HepG2 (cell line): ENCODE measurements around the gene LRRC19. TPM values are rescaled to one million over a fixed set of nuclear protein-coding genes. Genes with fewer than 3 reads are reported as not detected.

ENCODE experiments used
- TBL1XR1 ChIP-seq: fragments of 150-350 bp; IDR thresholded peaks from 2 replicates; pipeline ENCODE4 v1.6.1; 2014; ENCODE audit warnings: borderline replicate concordance, low read length; ENCODE audit not compliant: partially characterized antibody
- ZEB1 ChIP-seq: IDR thresholded peaks from 2 replicates; pipeline ENCODE4 v1.6.1; 2012; ENCODE audit warnings: mild to moderate bottlenecking, low read depth, inconsistent platforms; ENCODE audit not compliant: insufficient replicate concordance
- ZNF557 ChIP-seq: sonication (generic); formaldehyde crosslinking; IDR thresholded peaks from 2 replicates; pipeline ENCODE4 v1.4.0; 2020; ENCODE audit warnings: missing genetic modification reagents
- ZNF878 ChIP-seq: sonication (generic); formaldehyde crosslinking; IDR thresholded peaks from 2 replicates; pipeline ENCODE4 v1.8.1; 2023; ENCODE audit warnings: mild to moderate bottlenecking, missing genetic modification reagents, moderate library complexity
- ZSCAN12 ChIP-seq: sonication (generic); formaldehyde crosslinking; IDR thresholded peaks from 2 replicates; pipeline ENCODE4 v1.9.0; 2021; ENCODE audit warnings: mild to moderate bottlenecking, missing genetic modification reagents
- polyA plus RNA-seq, 8 experiments: library from polyadenylated mRNA; depleted of rRNA in 3 of 8; stranded (reverse) in 7 of 8; unstranded in 1 of 8; fragments of >200 nt; fragmentation: Illumina TruSeq in 4 of 8; extraction: Trizol in 4 of 8; gene quantifications; 2 replicates each; pipeline versions ENCODE4 v1.2.1 to v1.2.3, GENCODE V29; 2011 to 2016; ENCODE audit warnings: low read depth in 4 of 8, missing spikeins in 1 of 8, mixed read lengths in 1 of 8; ENCODE audit not compliant: insufficient read depth in 1 of 8
- total RNA-seq, 5 experiments: library from RNA; depleted of rRNA; stranded (reverse); fragments of >200 nt; fragmentation: Illumina TruSeq; extraction: Trizol; gene quantifications; 2 replicates each; pipeline ENCODE4 v1.2.3, GENCODE V29; 2016; ENCODE audit warnings: low read depth in 1 of 5
- TF ChIP-seq, protein P1 (sequence below): sonication (generic); formaldehyde crosslinking; IDR thresholded peaks from 2 replicates; pipeline ENCODE4 v1.5.0; 2020; ENCODE audit warnings: mild to moderate bottlenecking, missing genetic modification reagents, moderate library complexity
- TF ChIP-seq, protein P2 (sequence below): sonication (generic); formaldehyde crosslinking; IDR thresholded peaks from 2 replicates; pipeline ENCODE4 v1.9.0; 2021; ENCODE audit warnings: mild to moderate bottlenecking, missing genetic modification reagents
- TF ChIP-seq, protein P3 (sequence below): sonication (generic); formaldehyde crosslinking; IDR thresholded peaks from 2 replicates; pipeline ENCODE4 v1.4.0; 2020; ENCODE audit warnings: missing genetic modification reagents
- TF ChIP-seq, protein P4 (sequence below), 2 experiments: IDR thresholded peaks; 2 replicates each; pipeline ENCODE4 v1.6.1; 2011 to 2012; ENCODE audit warnings: low read length in 2 of 2, borderline replicate concordance in 1 of 2, low read depth in 1 of 2, mild to moderate bottlenecking in 1 of 2, moderate library complexity in 1 of 2

Gene LRRC19
- total and polyA plus RNA-seq, 2 of the 13 experiments (the other 11 are each of a cell fraction or from before 2014, with no cell fraction given) = not detected

DNA sequence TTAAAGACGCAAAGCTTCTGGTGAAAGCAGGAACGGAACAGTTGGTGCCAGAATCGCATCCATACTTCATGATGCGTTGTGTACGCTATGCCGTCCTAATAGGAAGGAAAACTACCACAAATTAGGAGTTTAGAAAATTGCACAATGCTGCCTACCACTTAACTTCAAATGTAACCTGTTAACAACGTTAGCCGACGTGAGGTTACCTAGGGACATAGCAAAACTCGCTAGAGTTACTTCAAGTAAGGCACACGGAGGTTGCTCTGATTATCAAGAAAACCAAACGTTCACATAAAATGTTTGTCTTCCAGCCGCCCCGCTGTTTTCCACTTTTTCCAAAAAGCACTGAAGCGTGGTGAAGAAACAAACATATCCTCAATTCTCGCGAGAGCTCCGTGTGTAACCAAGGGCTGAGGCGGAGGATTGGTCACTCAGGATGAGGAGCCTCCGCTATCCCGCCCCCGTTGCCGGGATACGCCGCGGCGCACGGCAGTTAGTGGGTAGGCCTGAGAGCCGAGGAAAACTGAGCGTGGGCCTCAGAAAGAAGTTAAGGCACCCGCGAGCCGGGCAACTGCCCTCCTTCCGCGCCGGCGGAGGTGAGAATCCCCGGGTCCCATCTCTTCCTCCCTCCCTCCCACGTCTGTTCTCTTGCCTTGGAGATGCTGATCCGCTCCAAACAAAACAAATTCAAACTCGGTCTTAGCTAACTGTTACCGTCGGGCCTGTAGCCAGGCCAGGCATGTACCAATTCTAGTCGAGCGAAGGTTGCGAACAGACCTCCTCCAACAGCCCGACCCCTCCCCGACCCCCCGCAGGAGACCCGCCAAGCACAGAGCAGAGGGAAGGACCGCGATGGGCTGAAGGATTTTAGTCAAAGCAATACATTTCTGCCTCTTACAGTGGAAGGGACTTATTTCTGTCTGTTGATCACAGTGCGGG is 49.3 kb downstream of the LRRC19 start, which contains the start of gene IFT74 (continued):
- TF ChIP-seq, protein P1, sequence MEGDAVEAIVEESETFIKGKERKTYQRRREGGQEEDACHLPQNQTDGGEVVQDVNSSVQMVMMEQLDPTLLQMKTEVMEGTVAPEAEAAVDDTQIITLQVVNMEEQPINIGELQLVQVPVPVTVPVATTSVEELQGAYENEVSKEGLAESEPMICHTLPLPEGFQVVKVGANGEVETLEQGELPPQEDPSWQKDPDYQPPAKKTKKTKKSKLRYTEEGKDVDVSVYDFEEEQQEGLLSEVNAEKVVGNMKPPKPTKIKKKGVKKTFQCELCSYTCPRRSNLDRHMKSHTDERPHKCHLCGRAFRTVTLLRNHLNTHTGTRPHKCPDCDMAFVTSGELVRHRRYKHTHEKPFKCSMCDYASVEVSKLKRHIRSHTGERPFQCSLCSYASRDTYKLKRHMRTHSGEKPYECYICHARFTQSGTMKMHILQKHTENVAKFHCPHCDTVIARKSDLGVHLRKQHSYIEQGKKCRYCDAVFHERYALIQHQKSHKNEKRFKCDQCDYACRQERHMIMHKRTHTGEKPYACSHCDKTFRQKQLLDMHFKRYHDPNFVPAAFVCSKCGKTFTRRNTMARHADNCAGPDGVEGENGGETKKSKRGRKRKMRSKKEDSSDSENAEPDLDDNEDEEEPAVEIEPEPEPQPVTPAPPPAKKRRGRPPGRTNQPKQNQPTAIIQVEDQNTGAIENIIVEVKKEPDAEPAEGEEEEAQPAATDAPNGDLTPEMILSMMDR (CRISPR knock-in tag) = no peak
- TF ChIP-seq, protein P2, sequence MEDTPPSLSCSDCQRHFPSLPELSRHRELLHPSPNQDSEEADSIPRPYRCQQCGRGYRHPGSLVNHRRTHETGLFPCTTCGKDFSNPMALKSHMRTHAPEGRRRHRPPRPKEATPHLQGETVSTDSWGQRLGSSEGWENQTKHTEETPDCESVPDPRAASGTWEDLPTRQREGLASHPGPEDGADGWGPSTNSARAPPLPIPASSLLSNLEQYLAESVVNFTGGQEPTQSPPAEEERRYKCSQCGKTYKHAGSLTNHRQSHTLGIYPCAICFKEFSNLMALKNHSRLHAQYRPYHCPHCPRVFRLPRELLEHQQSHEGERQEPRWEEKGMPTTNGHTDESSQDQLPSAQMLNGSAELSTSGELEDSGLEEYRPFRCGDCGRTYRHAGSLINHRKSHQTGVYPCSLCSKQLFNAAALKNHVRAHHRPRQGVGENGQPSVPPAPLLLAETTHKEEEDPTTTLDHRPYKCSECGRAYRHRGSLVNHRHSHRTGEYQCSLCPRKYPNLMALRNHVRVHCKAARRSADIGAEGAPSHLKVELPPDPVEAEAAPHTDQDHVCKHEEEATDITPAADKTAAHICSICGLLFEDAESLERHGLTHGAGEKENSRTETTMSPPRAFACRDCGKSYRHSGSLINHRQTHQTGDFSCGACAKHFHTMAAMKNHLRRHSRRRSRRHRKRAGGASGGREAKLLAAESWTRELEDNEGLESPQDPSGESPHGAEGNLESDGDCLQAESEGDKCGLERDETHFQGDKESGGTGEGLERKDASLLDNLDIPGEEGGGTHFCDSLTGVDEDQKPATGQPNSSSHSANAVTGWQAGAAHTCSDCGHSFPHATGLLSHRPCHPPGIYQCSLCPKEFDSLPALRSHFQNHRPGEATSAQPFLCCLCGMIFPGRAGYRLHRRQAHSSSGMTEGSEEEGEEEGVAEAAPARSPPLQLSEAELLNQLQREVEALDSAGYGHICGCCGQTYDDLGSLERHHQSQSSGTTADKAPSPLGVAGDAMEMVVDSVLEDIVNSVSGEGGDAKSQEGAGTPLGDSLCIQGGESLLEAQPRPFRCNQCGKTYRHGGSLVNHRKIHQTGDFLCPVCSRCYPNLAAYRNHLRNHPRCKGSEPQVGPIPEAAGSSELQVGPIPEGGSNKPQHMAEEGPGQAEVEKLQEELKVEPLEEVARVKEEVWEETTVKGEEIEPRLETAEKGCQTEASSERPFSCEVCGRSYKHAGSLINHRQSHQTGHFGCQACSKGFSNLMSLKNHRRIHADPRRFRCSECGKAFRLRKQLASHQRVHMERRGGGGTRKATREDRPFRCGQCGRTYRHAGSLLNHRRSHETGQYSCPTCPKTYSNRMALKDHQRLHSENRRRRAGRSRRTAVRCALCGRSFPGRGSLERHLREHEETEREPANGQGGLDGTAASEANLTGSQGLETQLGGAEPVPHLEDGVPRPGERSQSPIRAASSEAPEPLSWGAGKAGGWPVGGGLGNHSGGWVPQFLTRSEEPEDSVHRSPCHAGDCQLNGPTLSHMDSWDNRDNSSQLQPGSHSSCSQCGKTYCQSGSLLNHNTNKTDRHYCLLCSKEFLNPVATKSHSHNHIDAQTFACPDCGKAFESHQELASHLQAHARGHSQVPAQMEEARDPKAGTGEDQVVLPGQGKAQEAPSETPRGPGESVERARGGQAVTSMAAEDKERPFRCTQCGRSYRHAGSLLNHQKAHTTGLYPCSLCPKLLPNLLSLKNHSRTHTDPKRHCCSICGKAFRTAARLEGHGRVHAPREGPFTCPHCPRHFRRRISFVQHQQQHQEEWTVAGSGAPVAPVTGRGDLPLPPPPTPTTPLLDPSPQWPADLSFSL (CRISPR knock-in tag) = 0 out of 2 replicates have a peak, but pooled peaks have one; percentile 37
- TF ChIP-seq, protein P3, sequence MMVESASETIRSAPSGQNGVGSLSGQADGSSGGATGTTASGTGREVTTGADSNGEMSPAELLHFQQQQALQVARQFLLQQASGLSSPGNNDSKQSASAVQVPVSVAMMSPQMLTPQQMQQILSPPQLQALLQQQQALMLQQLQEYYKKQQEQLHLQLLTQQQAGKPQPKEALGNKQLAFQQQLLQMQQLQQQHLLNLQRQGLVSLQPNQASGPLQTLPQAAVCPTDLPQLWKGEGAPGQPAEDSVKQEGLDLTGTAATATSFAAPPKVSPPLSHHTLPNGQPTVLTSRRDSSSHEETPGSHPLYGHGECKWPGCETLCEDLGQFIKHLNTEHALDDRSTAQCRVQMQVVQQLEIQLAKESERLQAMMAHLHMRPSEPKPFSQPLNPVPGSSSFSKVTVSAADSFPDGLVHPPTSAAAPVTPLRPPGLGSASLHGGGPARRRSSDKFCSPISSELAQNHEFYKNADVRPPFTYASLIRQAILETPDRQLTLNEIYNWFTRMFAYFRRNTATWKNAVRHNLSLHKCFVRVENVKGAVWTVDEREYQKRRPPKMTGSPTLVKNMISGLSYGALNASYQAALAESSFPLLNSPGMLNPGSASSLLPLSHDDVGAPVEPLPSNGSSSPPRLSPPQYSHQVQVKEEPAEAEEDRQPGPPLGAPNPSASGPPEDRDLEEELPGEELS (CRISPR knock-in tag) = 0 out of 2 replicates have a peak, but pooled peaks have one; percentile 19
- TF ChIP-seq, protein P4, sequence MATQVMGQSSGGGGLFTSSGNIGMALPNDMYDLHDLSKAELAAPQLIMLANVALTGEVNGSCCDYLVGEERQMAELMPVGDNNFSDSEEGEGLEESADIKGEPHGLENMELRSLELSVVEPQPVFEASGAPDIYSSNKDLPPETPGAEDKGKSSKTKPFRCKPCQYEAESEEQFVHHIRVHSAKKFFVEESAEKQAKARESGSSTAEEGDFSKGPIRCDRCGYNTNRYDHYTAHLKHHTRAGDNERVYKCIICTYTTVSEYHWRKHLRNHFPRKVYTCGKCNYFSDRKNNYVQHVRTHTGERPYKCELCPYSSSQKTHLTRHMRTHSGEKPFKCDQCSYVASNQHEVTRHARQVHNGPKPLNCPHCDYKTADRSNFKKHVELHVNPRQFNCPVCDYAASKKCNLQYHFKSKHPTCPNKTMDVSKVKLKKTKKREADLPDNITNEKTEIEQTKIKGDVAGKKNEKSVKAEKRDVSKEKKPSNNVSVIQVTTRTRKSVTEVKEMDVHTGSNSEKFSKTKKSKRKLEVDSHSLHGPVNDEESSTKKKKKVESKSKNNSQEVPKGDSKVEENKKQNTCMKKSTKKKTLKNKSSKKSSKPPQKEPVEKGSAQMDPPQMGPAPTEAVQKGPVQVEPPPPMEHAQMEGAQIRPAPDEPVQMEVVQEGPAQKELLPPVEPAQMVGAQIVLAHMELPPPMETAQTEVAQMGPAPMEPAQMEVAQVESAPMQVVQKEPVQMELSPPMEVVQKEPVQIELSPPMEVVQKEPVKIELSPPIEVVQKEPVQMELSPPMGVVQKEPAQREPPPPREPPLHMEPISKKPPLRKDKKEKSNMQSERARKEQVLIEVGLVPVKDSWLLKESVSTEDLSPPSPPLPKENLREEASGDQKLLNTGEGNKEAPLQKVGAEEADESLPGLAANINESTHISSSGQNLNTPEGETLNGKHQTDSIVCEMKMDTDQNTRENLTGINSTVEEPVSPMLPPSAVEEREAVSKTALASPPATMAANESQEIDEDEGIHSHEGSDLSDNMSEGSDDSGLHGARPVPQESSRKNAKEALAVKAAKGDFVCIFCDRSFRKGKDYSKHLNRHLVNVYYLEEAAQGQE (IDR thresholded peaks at IDR 0.05; ENCODE audit: borderline replicate concordance in 1 of 2, low read depth in 1 of 2, low read length in 2 of 2) = 0 out of 4 replicates have a peak, but pooled peaks of 1 of the 2 experiments have one; percentile 5
- TF ChIP-seq ZNF557 (no peak), TBL1XR1 (no peak), ZNF878 (CRISPR knock-in tag) (no peak), ZEB1 (no peak), ZSCAN12 (no peak)
